ENCODE data around the gene SNX9. TPM values are rescaled to one million over a fixed set of nuclear protein-coding genes. Genes with fewer than 3 reads are reported as not detected.

The SNX9 gene
- total and polyA plus RNA-seq, 10 of the 15 experiments (the other 5 are each of a cell fraction or from before 2014, with no cell fraction given), result 0.03 to 2.0 (median 0.37) TPM

DNA sequence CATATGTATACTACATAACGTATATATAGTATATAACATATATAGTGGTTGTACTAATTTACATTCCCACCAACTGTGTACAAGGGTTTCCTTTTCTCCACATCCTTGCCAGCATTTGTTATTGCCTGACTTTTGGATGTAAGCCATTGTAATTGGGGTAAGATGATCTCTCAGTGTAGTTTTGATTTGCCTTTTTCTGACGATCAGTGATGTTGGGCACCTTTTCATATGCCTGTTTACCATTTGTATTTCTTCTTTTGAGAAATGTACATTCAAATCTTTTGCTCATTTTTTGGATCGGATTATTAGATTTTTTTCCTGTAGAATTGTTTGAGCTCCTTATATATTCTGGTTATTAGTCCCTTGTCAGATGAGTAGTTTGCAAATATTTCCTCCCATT is 170.0 kb downstream of the SNX9 start (continued):
- no peak for TF ChIP-seq ZNF687 (IDR thresholded peaks at IDR 0.05)
- no peak for TF ChIP-seq CBX5 (IDR thresholded peaks at IDR 0.05; ENCODE audit: low read depth)
- TF ChIP-seq FOXK2 (IDR thresholded peaks at IDR 0.05), result no peak
- TF ChIP-seq ATF3 (IDR thresholded peaks at IDR 0.05; ENCODE audit: borderline replicate concordance, extremely low read depth, low read depth, low read length), result no peak
- no peak for TF ChIP-seq MTA3 (IDR thresholded peaks at IDR 0.05; ENCODE audit: borderline replicate concordance, low read length)
- no peak for TF ChIP-seq SREBF1 (IDR thresholded peaks at IDR 0.05; ENCODE audit: low read length)
- TF ChIP-seq DPF2 (IDR thresholded peaks at IDR 0.05), result no peak
- no peak for TF ChIP-seq PML (IDR thresholded peaks at IDR 0.05; ENCODE audit: low read length)
- TF ChIP-seq RAD51 (IDR thresholded peaks at IDR 0.05), result no peak
- no peak for TF ChIP-seq POLR2AphosphoS2 (IDR thresholded peaks at IDR 0.05; ENCODE audit: low read depth, low read length)
- TF ChIP-seq, protein P1, sequence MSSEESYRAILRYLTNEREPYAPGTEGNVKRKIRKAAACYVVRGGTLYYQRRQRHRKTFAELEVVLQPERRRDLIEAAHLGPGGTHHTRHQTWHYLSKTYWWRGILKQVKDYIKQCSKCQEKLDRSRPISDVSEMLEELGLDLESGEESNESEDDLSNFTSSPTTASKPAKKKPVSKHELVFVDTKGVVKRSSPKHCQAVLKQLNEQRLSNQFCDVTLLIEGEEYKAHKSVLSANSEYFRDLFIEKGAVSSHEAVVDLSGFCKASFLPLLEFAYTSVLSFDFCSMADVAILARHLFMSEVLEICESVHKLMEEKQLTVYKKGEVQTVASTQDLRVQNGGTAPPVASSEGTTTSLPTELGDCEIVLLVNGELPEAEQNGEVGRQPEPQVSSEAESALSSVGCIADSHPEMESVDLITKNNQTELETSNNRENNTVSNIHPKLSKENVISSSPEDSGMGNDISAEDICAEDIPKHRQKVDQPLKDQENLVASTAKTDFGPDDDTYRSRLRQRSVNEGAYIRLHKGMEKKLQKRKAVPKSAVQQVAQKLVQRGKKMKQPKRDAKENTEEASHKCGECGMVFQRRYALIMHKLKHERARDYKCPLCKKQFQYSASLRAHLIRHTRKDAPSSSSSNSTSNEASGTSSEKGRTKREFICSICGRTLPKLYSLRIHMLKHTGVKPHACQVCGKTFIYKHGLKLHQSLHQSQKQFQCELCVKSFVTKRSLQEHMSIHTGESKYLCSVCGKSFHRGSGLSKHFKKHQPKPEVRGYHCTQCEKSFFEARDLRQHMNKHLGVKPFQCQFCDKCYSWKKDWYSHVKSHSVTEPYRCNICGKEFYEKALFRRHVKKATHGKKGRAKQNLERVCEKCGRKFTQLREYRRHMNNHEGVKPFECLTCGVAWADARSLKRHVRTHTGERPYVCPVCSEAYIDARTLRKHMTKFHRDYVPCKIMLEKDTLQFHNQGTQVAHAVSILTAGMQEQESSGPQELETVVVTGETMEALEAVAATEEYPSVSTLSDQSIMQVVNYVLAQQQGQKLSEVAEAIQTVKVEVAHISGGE (CRISPR knock-in tag; IDR thresholded peaks at IDR 0.05), result no peak
- no peak for TF ChIP-seq HDGF (IDR thresholded peaks at IDR 0.05)
